K562 (cell line): Measurements from ENCODE around the gene EXOC6. TPM values are rescaled to one million over a fixed set of nuclear protein-coding genes. Genes with fewer than 3 reads are reported as not detected.
A peak's percentile ranks its signal among the peaks of the same experiment; 100 is the strongest.

Experiments
- ATAC-seq: fragments of 200-7000 bp; cut with Tn5 transposase; 3 replicates; pipeline ENCODE4 v1.9.1; 2020; ENCODE audit warnings: moderate library complexity
- BruUV-seq: library from RNA; stranded (reverse); fragments of 400-500 nt; replicated peaks from 2 replicates; lab custom pipeline; 2021; lab: Mats Ljungman, UMichigan
- CTCF ChIA-PET: fragments of 300-600 bp; formaldehyde crosslinking; extraction: SDS; loops from one replicate; lab custom pipeline; 2021; ENCODE audit warnings: low intra/inter-chr PET ratio; lab: Yijun Ruan, JAX
- POLR2A ChIA-PET: fragments of 300-600, 350-650 bp; sonication (Branson Sonifier 250); formaldehyde crosslinking; extraction: SDS; loops from one replicate; lab custom pipeline; 2021; ENCODE audit warnings: antibody characterized with exemption, inconsistent platforms; lab: Yijun Ruan, JAX
- DNase-seq, 4 experiments: peaks; one replicate each; pipeline versions ENCODE4 v3.0.0 to v3.0.0-alpha.2; 2011 to 2018; ENCODE audit warnings: low spot score in 3 of 4, mixed read lengths in 3 of 4; ENCODE audit errors: extremely low read depth in 1 of 4
- FAIRE-seq: peaks from 2 replicates; lab custom pipeline; 2011; peaks lifted over from hg19 to GRCh38; lab: Jason Lieb, UNC
- H2AFZ ChIP-seq: 2 replicates; pipeline ENCODE4 v1.6.0; 2011; ENCODE audit warnings: low read depth, low read length, control low read depth, inconsistent platforms
- H3K27ac ChIP-seq: fragments of 200-600 bp; 3 replicates; pipeline ENCODE4 v1.8.0; 2011; ENCODE audit warnings: low read depth, mild to moderate bottlenecking, control low read depth, inconsistent platforms, low read length, moderate library complexity, mixed read lengths; ENCODE audit errors: extremely low read depth
- H3K27me3 ChIP-seq, 2 experiments: fragments of 300-600 bp in 1 of 2; 2 replicates in 1 of 2; 3 replicates in 1 of 2; pipeline versions ENCODE4 v1.6.0 to v1.8.0; 2011; ENCODE audit warnings: inconsistent platforms in 2 of 2, low read length in 2 of 2, mild to moderate bottlenecking in 1 of 2, mixed read lengths in 1 of 2, moderate library complexity in 1 of 2; ENCODE audit not compliant: control insufficient read depth in 2 of 2, insufficient read depth in 2 of 2
- H3K36me3 ChIP-seq: fragments of 300-600 bp; 3 replicates; pipeline ENCODE4 v1.8.0; 2011; ENCODE audit warnings: mild to moderate bottlenecking, low read length, inconsistent platforms; ENCODE audit not compliant: control insufficient read depth, insufficient read depth
- H3K4me1 ChIP-seq, 2 experiments: fragments of 200-600 bp in 1 of 2; replicated peaks in 1 of 2; 2 replicates in 1 of 2; 3 replicates in 1 of 2; pipeline versions ENCODE4 v1.5.1 to v1.8.0; 2011; ENCODE audit warnings: inconsistent platforms in 2 of 2, low read length in 2 of 2, mild to moderate bottlenecking in 1 of 2, mixed read lengths in 1 of 2, moderate library complexity in 1 of 2; ENCODE audit not compliant: control insufficient read depth in 2 of 2, insufficient read depth in 2 of 2
- H3K4me2 ChIP-seq: 2 replicates; pipeline ENCODE4 v1.6.1; 2011; ENCODE audit warnings: low read length, control low read depth, inconsistent platforms, mixed read lengths; ENCODE audit not compliant: insufficient read depth
- H3K4me3 ChIP-seq: fragments of 200-600 bp; sonication (generic), shearing (Covaris generic); 2 replicates; pipeline ENCODE4 v1.5.1; 2016; ENCODE audit warnings: control low read depth, inconsistent platforms
- H3K79me2 ChIP-seq: fragments of 200-600 bp; 3 replicates; pipeline ENCODE4 v1.8.0; 2011; ENCODE audit warnings: low read length, inconsistent platforms; ENCODE audit not compliant: control insufficient read depth, insufficient read depth
- H3K9ac ChIP-seq, 2 experiments: 2 replicates each; pipeline versions ENCODE4 v1.6.0 to v1.6.1; 2011; ENCODE audit warnings: low read depth in 2 of 2, low read length in 2 of 2, control low read depth in 1 of 2, inconsistent platforms in 1 of 2, mild to moderate bottlenecking in 1 of 2, mixed read lengths in 1 of 2; ENCODE audit not compliant: insufficient read depth in 1 of 2
- H3K9me1 ChIP-seq: one replicate; pipeline ENCODE4 v1.6.0; 2011; ENCODE audit warnings: inconsistent platforms, mild to moderate bottlenecking, low read length, moderate library complexity; ENCODE audit not compliant: control insufficient read depth, insufficient read depth
- H3K9me3 ChIP-seq: replicated peaks from 2 replicates; pipeline ENCODE4 v1.5.1; 2011; ENCODE audit warnings: low read depth, low read length, inconsistent platforms; ENCODE audit not compliant: control insufficient read depth, insufficient read depth
- H4K20me1 ChIP-seq: replicated peaks from 2 replicates; pipeline ENCODE4 v1.6.1; 2011; ENCODE audit warnings: low read length, inconsistent platforms, mixed read lengths; ENCODE audit not compliant: control insufficient read depth, insufficient read depth
- CTCFL ChIP-seq: IDR thresholded peaks from 2 replicates; pipeline ENCODE4 v1.6.1; 2011; ENCODE audit warnings: borderline replicate concordance, low read depth, mild to moderate bottlenecking, moderate library complexity, low read length; ENCODE audit not compliant: insufficient read depth, poor library complexity, severe bottlenecking
- ESRRA ChIP-seq: fragments of 450-650 bp; IDR thresholded peaks from 2 replicates; pipeline ENCODE4 v1.6.1; 2014; ENCODE audit warnings: low read depth, mild to moderate bottlenecking, moderate library complexity, borderline replicate concordance
- HMBOX1 ChIP-seq: sonication (generic); IDR thresholded peaks from 2 replicates; pipeline ENCODE4 v1.6.1; 2016
- YY1 ChIP-seq, 3 experiments: IDR thresholded peaks; 2 replicates each; pipeline ENCODE4 v1.6.1; 2011; ENCODE audit warnings: low read length in 2 of 3, mild to moderate bottlenecking in 2 of 3, moderate library complexity in 2 of 3, borderline replicate concordance in 1 of 3, control low read depth in 1 of 3, low read depth in 1 of 3; ENCODE audit not compliant: insufficient read depth in 3 of 3, insufficient replicate concordance in 2 of 3, control insufficient read depth in 1 of 3, insufficient read length in 1 of 3; ENCODE audit errors: extremely low read depth in 1 of 3
- ZBTB33 ChIP-seq: sonication (generic); formaldehyde crosslinking; IDR thresholded peaks from 2 replicates; pipeline ENCODE4 v1.8.1; 2023; ENCODE audit warnings: mild to moderate bottlenecking, missing genetic modification reagents
- ZNF561 ChIP-seq: fragments of 450-650 bp; formaldehyde crosslinking; conservative IDR thresholded peaks from 2 replicates; pipeline ENCODE4 v1.4.0; 2020; ENCODE audit warnings: mild to moderate bottlenecking, moderate library complexity
- ZNF589 ChIP-seq: fragments of 200-800 bp; sonication (Bioruptor generic); IDR thresholded peaks from 2 replicates; pipeline ENCODE4 v1.6.1; 2016; ENCODE audit warnings: low read depth, missing genetic modification characterization, missing compliant biosample characterization
- WGBS: fragments of 100-300 bp; shearing (Covaris generic); methylation state at CpG from one replicate; pipeline ENCODE4 v1.1.6; 2016; ENCODE audit warnings: low coverage, mixed read lengths; ENCODE audit not compliant: insufficient coverage; ENCODE audit errors: missing lambda C conversion rate; 5-methylcytosine and 5-hydroxymethylcytosine counted together
- in situ Hi-C: fragments of 300-500 bp; cut with MboI; formaldehyde crosslinking; loops from 4 replicates; pipeline ENCODE4 v1.15.0; 2018; ENCODE audit warnings: inconsistent platforms, mixed read lengths
- intact Hi-C: fragments of 100-400 bp; cut with micrococcal nuclease; formaldehyde crosslinking; loops from 2 replicates; pipeline ENCODE4 v1.14.2; 2022
- polyA plus RNA-seq, 8 experiments: library from polyadenylated mRNA; depleted of rRNA in 4 of 8; stranded (reverse) in 5 of 8; unstranded in 3 of 8; fragments of >200 nt; fragmentation: Nextera tagmentation in 2 of 8; fragmentation: Illumina TruSeq in 1 of 8; extraction: Ambion mirVana in 2 of 8; extraction: Trizol in 1 of 8; gene quantifications; 2 replicates each; pipeline versions ENCODE4 v1.2.1 to v1.2.3, GENCODE V29; 2011 to 2014; ENCODE audit warnings: inconsistent platforms in 1 of 8, missing spikeins in 1 of 8
- total RNA-seq, 7 experiments: library from RNA; depleted of rRNA in 6 of 7; stranded (reverse); fragments of >200 nt in 6 of 7; fragmentation: Illumina TruSeq in 2 of 7; extraction: Trizol in 2 of 7; gene quantifications; 2 replicates each; pipeline versions ENCODE4 v1.2.1 to v1.2.3, GENCODE V29; 2011 to 2021; ENCODE audit warnings: low replicate concordance in 1 of 7

Gene EXOC6
- total and polyA plus RNA-seq, 9 of the 15 experiments (the other 6 are each of a cell fraction or from before 2014, with no cell fraction given) = 13.9 to 42.8 (median 24.9) TPM

GRCh38 chr10:92839191-92840085 lies 8.9 kb upstream of the EXOC6 start (continued):
- TF ChIP-seq ESRRA (no peak), CTCFL (peak; percentile 78), YY1 (IDR thresholded peaks at IDR 0.05; ENCODE audit: borderline replicate concordance in 1 of 3, control insufficient read depth in 1 of 3, extremely low read depth in 1 of 3, insufficient read depth in 3 of 3, insufficient read length in 1 of 3, insufficient replicate concordance in 2 of 3, low read depth in 1 of 3, low read length in 2 of 3) (peak; percentile 57 to 92 (median 84)), ZNF561 (no peak)

- Histone ChIP-seq H3K4me1 (peaks cover 13% of the 10 kb centered on the region in 2 experiments; a peak in 4 of 5 replicates), H3K9me1 (no peaks in the 10 kb centered on the region), H3K9ac (no peak overlapping the region), H4K20me1 (no peaks in the 10 kb centered on the region), H3K36me3 (peaks cover 23% of the 10 kb centered on the region; the same call in 2 of the 3 replicates), H3K27me3 (no peaks in the 10 kb centered on the region), H3K4me3 (no peak overlapping the region), H3K79me2 (peaks cover 27% of the 10 kb centered on the region), H3K9me3 (no peaks in the 10 kb centered on the region), H3K4me2 (no peak overlapping the region), H3K27ac (no peak overlapping the region), H2AFZ (no peak overlapping the region)
- WGBS = 69% methylated on average over 3 of the region's 3 CpGs
- ChIA-PET POLR2A (no interaction called here), CTCF (no interaction called here)
- in situ Hi-C loops = no loop called here
- FAIRE-seq (no peak), DNase-seq (no peak), ATAC-seq (no peak)
- no TSS peak for BruUV-seq
- TF ChIP-seq HMBOX1 = peak; percentile 21; the same call in 1 of the 2 replicates
- no peak for TF ChIP-seq ZNF589
- peak; percentile 74; the same call in 1 of the 2 replicates for TF ChIP-seq ZBTB33 (CRISPR knock-in tag)
- TF ChIP-seq CTCFL = peak; percentile 36
- intact Hi-C loops = no loop called here
Observed at GRCh38 chr10:92844746-92845145, 3.6 kb upstream of the EXOC6 start.
